ENCODE results near the gene TOMM34. TPM values are rescaled to one million over a fixed set of nuclear protein-coding genes. Genes with fewer than 3 reads are reported as not detected.

TOMM34 gene
- total and polyA plus RNA-seq, 2 of the 13 experiments (the other 11 are each of a cell fraction or from before 2014, with no cell fraction given) = 36.2 to 52.0 TPM

DNA sequence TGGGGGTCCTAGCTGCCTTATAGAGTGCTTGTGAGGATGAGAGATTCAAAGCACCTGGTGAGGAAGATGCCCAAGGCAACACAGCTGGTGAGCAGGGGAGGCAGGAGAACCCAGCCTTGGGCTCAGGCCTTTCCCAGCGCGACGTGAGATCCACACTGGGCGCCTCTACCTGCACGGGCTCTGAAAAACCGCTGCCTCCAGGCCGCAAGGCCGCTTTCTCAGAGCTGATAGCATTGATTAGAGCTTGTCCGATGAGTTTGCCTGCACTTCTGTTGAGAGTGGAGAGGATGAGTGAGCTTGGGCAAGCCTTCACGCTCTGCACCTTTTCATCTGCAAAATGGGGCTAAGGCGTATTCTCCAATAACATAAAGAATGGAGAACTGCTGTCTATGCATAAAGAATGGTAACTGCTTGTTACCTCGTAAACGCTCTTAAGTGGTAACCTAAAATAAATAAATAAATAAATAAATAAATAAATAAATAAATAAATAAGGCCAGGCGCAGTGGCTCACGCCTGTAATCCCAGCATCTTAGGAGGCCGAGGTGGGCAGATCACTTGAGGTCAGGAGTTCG, 49.4 kb downstream of the TOMM34 start (continued):
- TF ChIP-seq, protein P1, sequence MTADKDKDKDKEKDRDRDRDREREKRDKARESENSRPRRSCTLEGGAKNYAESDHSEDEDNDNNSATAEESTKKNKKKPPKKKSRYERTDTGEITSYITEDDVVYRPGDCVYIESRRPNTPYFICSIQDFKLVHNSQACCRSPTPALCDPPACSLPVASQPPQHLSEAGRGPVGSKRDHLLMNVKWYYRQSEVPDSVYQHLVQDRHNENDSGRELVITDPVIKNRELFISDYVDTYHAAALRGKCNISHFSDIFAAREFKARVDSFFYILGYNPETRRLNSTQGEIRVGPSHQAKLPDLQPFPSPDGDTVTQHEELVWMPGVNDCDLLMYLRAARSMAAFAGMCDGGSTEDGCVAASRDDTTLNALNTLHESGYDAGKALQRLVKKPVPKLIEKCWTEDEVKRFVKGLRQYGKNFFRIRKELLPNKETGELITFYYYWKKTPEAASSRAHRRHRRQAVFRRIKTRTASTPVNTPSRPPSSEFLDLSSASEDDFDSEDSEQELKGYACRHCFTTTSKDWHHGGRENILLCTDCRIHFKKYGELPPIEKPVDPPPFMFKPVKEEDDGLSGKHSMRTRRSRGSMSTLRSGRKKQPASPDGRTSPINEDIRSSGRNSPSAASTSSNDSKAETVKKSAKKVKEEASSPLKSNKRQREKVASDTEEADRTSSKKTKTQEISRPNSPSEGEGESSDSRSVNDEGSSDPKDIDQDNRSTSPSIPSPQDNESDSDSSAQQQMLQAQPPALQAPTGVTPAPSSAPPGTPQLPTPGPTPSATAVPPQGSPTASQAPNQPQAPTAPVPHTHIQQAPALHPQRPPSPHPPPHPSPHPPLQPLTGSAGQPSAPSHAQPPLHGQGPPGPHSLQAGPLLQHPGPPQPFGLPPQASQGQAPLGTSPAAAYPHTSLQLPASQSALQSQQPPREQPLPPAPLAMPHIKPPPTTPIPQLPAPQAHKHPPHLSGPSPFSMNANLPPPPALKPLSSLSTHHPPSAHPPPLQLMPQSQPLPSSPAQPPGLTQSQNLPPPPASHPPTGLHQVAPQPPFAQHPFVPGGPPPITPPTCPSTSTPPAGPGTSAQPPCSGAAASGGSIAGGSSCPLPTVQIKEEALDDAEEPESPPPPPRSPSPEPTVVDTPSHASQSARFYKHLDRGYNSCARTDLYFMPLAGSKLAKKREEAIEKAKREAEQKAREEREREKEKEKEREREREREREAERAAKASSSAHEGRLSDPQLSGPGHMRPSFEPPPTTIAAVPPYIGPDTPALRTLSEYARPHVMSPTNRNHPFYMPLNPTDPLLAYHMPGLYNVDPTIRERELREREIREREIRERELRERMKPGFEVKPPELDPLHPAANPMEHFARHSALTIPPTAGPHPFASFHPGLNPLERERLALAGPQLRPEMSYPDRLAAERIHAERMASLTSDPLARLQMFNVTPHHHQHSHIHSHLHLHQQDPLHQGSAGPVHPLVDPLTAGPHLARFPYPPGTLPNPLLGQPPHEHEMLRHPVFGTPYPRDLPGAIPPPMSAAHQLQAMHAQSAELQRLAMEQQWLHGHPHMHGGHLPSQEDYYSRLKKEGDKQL (CRISPR knock-in tag; IDR thresholded peaks at IDR 0.05; ENCODE audit: low read depth) = 0 out of 2 replicates have a peak, but pooled peaks have one; percentile 8
- TF ChIP-seq, protein P2, sequence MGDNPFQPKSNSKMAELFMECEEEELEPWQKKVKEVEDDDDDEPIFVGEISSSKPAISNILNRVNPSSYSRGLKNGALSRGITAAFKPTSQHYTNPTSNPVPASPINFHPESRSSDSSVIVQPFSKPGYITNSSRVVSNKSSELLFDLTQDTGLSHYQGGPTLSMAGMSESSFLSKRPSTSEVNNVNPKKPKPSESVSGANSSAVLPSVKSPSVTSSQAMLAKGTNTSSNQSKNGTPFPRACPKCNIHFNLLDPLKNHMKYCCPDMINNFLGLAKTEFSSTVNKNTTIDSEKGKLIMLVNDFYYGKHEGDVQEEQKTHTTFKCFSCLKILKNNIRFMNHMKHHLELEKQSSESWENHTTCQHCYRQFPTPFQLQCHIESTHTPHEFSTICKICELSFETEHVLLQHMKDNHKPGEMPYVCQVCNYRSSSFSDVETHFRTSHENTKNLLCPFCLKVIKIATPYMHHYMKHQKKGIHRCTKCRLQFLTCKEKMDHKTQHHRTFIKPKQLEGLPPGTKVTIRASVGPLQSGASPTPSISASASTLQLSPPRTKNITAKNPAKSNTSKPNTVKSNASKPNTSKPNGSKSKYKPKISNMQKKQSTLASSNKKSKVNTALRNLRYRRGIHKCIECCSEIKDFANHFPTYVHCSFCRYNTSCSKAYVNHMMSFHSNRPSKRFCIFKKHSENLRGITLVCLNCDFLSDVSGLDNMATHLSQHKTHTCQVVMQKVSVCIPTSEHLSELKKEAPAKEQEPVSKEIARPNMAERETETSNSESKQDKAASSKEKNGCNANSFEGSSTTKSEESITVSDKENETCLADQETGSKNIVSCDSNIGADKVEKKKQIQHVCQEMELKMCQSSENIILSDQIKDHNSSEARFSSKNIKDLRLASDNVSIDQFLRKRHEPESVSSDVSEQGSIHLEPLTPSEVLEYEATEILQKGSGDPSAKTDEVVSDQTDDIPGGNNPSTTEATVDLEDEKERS (CRISPR knock-in tag; IDR thresholded peaks at IDR 0.05) = no peak
- TF ChIP-seq YEATS2 (CRISPR knock-in tag; IDR thresholded peaks at IDR 0.05; ENCODE audit: borderline replicate concordance) (no peak), JUNB (CRISPR knock-in tag; IDR thresholded peaks at IDR 0.05; ENCODE audit: borderline replicate concordance) (no peak), ZNF816 (CRISPR knock-in tag; IDR thresholded peaks at IDR 0.05; ENCODE audit: borderline replicate concordance) (no peak), ZNF615 (CRISPR knock-in tag; IDR thresholded peaks at IDR 0.05; ENCODE audit: borderline replicate concordance) (no peak), TP53 (CRISPR knock-in tag; conservative IDR thresholded peaks at IDR 0.05) (no peak), HMGA1 (CRISPR knock-in tag; conservative IDR thresholded peaks at IDR 0.05) (no peak), ZNF3 (CRISPR knock-in tag; IDR thresholded peaks at IDR 0.05) (no peak), CAMTA2 (CRISPR knock-in tag; IDR thresholded peaks at IDR 0.05; ENCODE audit: borderline replicate concordance) (no peak)
- TF ChIP-seq, protein P3, sequence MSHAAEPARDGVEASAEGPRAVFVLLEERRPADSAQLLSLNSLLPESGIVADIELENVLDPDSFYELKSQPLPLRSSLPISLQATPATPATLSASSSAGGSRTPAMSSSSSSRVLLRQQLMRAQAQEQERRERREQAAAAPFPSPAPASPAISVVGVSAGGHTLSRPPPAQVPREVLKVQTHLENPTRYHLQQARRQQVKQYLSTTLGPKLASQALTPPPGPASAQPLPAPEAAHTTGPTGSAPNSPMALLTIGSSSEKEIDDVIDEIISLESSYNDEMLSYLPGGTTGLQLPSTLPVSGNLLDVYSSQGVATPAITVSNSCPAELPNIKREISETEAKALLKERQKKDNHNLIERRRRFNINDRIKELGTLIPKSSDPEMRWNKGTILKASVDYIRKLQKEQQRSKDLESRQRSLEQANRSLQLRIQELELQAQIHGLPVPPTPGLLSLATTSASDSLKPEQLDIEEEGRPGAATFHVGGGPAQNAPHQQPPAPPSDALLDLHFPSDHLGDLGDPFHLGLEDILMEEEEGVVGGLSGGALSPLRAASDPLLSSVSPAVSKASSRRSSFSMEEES (CRISPR knock-in tag; IDR thresholded peaks at IDR 0.05) = no peak
- TF ChIP-seq, protein P4, sequence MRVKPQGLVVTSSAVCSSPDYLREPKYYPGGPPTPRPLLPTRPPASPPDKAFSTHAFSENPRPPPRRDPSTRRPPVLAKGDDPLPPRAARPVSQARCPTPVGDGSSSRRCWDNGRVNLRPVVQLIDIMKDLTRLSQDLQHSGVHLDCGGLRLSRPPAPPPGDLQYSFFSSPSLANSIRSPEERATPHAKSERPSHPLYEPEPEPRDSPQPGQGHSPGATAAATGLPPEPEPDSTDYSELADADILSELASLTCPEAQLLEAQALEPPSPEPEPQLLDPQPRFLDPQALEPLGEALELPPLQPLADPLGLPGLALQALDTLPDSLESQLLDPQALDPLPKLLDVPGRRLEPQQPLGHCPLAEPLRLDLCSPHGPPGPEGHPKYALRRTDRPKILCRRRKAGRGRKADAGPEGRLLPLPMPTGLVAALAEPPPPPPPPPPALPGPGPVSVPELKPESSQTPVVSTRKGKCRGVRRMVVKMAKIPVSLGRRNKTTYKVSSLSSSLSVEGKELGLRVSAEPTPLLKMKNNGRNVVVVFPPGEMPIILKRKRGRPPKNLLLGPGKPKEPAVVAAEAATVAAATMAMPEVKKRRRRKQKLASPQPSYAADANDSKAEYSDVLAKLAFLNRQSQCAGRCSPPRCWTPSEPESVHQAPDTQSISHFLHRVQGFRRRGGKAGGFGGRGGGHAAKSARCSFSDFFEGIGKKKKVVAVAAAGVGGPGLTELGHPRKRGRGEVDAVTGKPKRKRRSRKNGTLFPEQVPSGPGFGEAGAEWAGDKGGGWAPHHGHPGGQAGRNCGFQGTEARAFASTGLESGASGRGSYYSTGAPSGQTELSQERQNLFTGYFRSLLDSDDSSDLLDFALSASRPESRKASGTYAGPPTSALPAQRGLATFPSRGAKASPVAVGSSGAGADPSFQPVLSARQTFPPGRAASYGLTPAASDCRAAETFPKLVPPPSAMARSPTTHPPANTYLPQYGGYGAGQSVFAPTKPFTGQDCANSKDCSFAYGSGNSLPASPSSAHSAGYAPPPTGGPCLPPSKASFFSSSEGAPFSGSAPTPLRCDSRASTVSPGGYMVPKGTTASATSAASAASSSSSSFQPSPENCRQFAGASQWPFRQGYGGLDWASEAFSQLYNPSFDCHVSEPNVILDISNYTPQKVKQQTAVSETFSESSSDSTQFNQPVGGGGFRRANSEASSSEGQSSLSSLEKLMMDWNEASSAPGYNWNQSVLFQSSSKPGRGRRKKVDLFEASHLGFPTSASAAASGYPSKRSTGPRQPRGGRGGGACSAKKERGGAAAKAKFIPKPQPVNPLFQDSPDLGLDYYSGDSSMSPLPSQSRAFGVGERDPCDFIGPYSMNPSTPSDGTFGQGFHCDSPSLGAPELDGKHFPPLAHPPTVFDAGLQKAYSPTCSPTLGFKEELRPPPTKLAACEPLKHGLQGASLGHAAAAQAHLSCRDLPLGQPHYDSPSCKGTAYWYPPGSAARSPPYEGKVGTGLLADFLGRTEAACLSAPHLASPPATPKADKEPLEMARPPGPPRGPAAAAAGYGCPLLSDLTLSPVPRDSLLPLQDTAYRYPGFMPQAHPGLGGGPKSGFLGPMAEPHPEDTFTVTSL (CRISPR knock-in tag; IDR thresholded peaks at IDR 0.05; ENCODE audit: borderline replicate concordance) = no peak
